ENCODE data around the gene YWHAQ. TPM values are rescaled to one million over a fixed set of nuclear protein-coding genes. Genes with fewer than 3 reads are reported as not detected.

YWHAQ gene
- total and polyA plus RNA-seq, 9 of the 15 experiments (the other 6 are each of a cell fraction or from before 2014, with no cell fraction given): 63.1 to 359 (median 203) TPM

- TF ChIP-seq ZNF318 (IDR thresholded peaks at IDR 0.05; ENCODE audit: borderline replicate concordance in 1 of 2, low read depth in 1 of 2): no peak
- no peak for TF ChIP-seq NR2C1 (IDR thresholded peaks at IDR 0.05)
- no peak for TF ChIP-seq NR2C1 (tag; IDR thresholded peaks at IDR 0.05)
- no peak for TF ChIP-seq ZBTB49 (CRISPR knock-in tag; IDR thresholded peaks at IDR 0.05; ENCODE audit: borderline replicate concordance)
Measured at GRCh38 chr2:9582624-9583023, 48.2 kb downstream of the YWHAQ start (continued).

Measured in K562 (cell line).